HepG2 (cell line): ENCODE data around the gene FOXR1. TPM values are rescaled to one million over a fixed set of nuclear protein-coding genes. Genes with fewer than 3 reads are reported as not detected.

Experiments used
- ATF5 ChIP-seq: sonication (generic); formaldehyde crosslinking; IDR thresholded peaks from 2 replicates; pipeline ENCODE4 v1.4.0; 2020; ENCODE audit warnings: mild to moderate bottlenecking, low read depth, missing genetic modification reagents
- CEBPG ChIP-seq: IDR thresholded peaks from 2 replicates; pipeline ENCODE4 v1.6.1; 2016
- DBP ChIP-seq: sonication (generic); formaldehyde crosslinking; IDR thresholded peaks from 2 replicates; pipeline ENCODE4 v1.4.0; 2020; ENCODE audit warnings: missing genetic modification reagents; ENCODE audit errors: not compliant biosample characterization
- ISX ChIP-seq: sonication (generic); formaldehyde crosslinking; conservative IDR thresholded peaks from 2 replicates; pipeline ENCODE4 v1.5.0; 2020; ENCODE audit warnings: missing genetic modification reagents
- MBNL3 ChIP-seq: fragments of 250-450 bp; sonication (Bioruptor Pico); conservative IDR thresholded peaks from 2 replicates; pipeline ENCODE4 v1.8.0; 2022; ENCODE audit warnings: mild to moderate bottlenecking, inconsistent platforms
- MEF2D ChIP-seq: sonication (generic); formaldehyde crosslinking; IDR thresholded peaks from 2 replicates; pipeline ENCODE4 v1.5.1; 2020; ENCODE audit warnings: mild to moderate bottlenecking, missing genetic modification reagents
- MTF1 ChIP-seq: sonication (generic); formaldehyde crosslinking; IDR thresholded peaks from 2 replicates; pipeline ENCODE4 v1.5.0; 2020; ENCODE audit warnings: missing genetic modification reagents
- POGZ ChIP-seq: sonication (generic); formaldehyde crosslinking; IDR thresholded peaks from 2 replicates; pipeline ENCODE4 v1.4.0; 2020; ENCODE audit warnings: mild to moderate bottlenecking, missing genetic modification reagents
- ZBTB40 ChIP-seq, 2 experiments: fragments of 450-650 bp in 1 of 2; sonication (generic) in 1 of 2; formaldehyde crosslinking in 1 of 2; IDR thresholded peaks; 2 replicates each; pipeline versions ENCODE4 v1.6.1 to v1.8.0; 2016 to 2022; ENCODE audit warnings: antibody characterized with exemption in 1 of 2, mild to moderate bottlenecking in 1 of 2, missing genetic modification reagents in 1 of 2
- ZFP37 ChIP-seq: sonication (generic); formaldehyde crosslinking; IDR thresholded peaks from 2 replicates; pipeline ENCODE4 v1.4.0; 2020; ENCODE audit warnings: missing genetic modification reagents, borderline replicate concordance
- ZFYVE20 ChIP-seq: sonication (generic); formaldehyde crosslinking; IDR thresholded peaks from 2 replicates; pipeline ENCODE4 v1.8.0; 2023; ENCODE audit warnings: low read depth, mild to moderate bottlenecking, moderate library complexity, missing genetic modification reagents, borderline replicate concordance
- ZNF230 ChIP-seq: sonication (generic); formaldehyde crosslinking; IDR thresholded peaks from 2 replicates; pipeline ENCODE4 v1.4.0; 2020; ENCODE audit warnings: mild to moderate bottlenecking, missing genetic modification reagents
- ZNF34 ChIP-seq: sonication (generic); formaldehyde crosslinking; IDR thresholded peaks from 2 replicates; pipeline ENCODE4 v1.4.0; 2020; ENCODE audit warnings: mild to moderate bottlenecking, missing genetic modification reagents, borderline replicate concordance
- ZNF362 ChIP-seq: sonication (generic); formaldehyde crosslinking; IDR thresholded peaks from 2 replicates; pipeline ENCODE4 v1.4.0; 2020; ENCODE audit warnings: missing genetic modification reagents, mild to moderate bottlenecking, borderline replicate concordance
- ZNF430 ChIP-seq: sonication (generic); formaldehyde crosslinking; IDR thresholded peaks from 2 replicates; pipeline ENCODE4 v1.9.0; 2021; ENCODE audit warnings: mild to moderate bottlenecking, missing genetic modification reagents
- ZNF556 ChIP-seq: sonication (generic); formaldehyde crosslinking; IDR thresholded peaks from 2 replicates; pipeline ENCODE4 v1.4.0; 2020; ENCODE audit warnings: mild to moderate bottlenecking, missing genetic modification reagents, borderline replicate concordance
- ZNF570 ChIP-seq: sonication (generic); formaldehyde crosslinking; IDR thresholded peaks from 2 replicates; pipeline ENCODE4 v1.4.0; 2020; ENCODE audit warnings: mild to moderate bottlenecking, missing genetic modification reagents, borderline replicate concordance
- polyA plus RNA-seq, 8 experiments: library from polyadenylated mRNA; depleted of rRNA in 3 of 8; stranded (reverse) in 7 of 8; unstranded in 1 of 8; fragments of >200 nt; fragmentation: Illumina TruSeq in 4 of 8; extraction: Trizol in 4 of 8; gene quantifications; 2 replicates each; pipeline versions ENCODE4 v1.2.1 to v1.2.3, GENCODE V29; 2011 to 2016; ENCODE audit warnings: low read depth in 4 of 8, missing spikeins in 1 of 8, mixed read lengths in 1 of 8; ENCODE audit not compliant: insufficient read depth in 1 of 8
- total RNA-seq, 5 experiments: library from RNA; depleted of rRNA; stranded (reverse); fragments of >200 nt; fragmentation: Illumina TruSeq; extraction: Trizol; gene quantifications; 2 replicates each; pipeline ENCODE4 v1.2.3, GENCODE V29; 2016; ENCODE audit warnings: low read depth in 1 of 5

Gene FOXR1
- total and polyA plus RNA-seq, 2 of the 13 experiments (the other 11 are each of a cell fraction or from before 2014, with no cell fraction given) = not detected

- TF ChIP-seq ZNF556 (peak; percentile 37; the same call in 1 of the 2 replicates), MTF1 (CRISPR knock-in tag) (no peak), ZNF570 (CRISPR knock-in tag) (no peak), ATF5 (CRISPR knock-in tag) (no peak), CEBPG (CRISPR knock-in tag) (no peak; the same call in 1 of the 2 replicates), MBNL3 (CRISPR knock-in tag) (no peak), ZFYVE20 (CRISPR knock-in tag) (no peak), DBP (CRISPR knock-in tag) (no peak), ZNF230 (no peak), ISX (CRISPR knock-in tag) (no peak), ZNF362 (no peak), ZNF430 (CRISPR knock-in tag) (peak; percentile 65; the same call in 1 of the 2 replicates), POGZ (CRISPR knock-in tag) (no peak), MEF2D (CRISPR knock-in tag) (peak; percentile 77), ZFP37 (CRISPR knock-in tag) (no peak), ZBTB40 (IDR thresholded peaks at IDR 0.05) (no peak), ZBTB40 (CRISPR knock-in tag; IDR thresholded peaks at IDR 0.05) (peak; percentile 59; the same call in 1 of the 2 replicates), ZNF34 (CRISPR knock-in tag) (no peak)
Observed at GRCh38 chr11:118997627-118998387, 26.2 kb downstream of the FOXR1 start, which contains the start of gene CENATAC (continued).
